Left lung (tissue), 10 donors: ENCODE data around the gene ITPRID1. TPM values are rescaled to one million over a fixed set of nuclear protein-coding genes. Genes with fewer than 3 reads are reported as not detected.

Experiments used
- ATAC-seq: fragments of 200-7000 bp; cut with Tn5 transposase; one replicate; pipeline ENCODE4 v1.9.1; 2020; ENCODE audit warnings: moderate library complexity
- DNase-seq, 4 donors: peaks; one replicate each; pipeline ENCODE4 v3.0.0-alpha.2; 2013 to 2020
- H3K27ac ChIP-seq, 2 donors: fragments of 200-600 bp; sonication (generic) in 1 of 2; one replicate each; pipeline versions ENCODE4 v1.5.0 to v1.8.0; 2020 to 2021
- H3K27me3 ChIP-seq, 2 donors: fragments of 200-600 bp; sonication (generic) in 1 of 2; one replicate each; pipeline versions ENCODE4 v1.5.0 to v1.8.0; 2020 to 2021
- H3K36me3 ChIP-seq, 2 donors: fragments of 200-600 bp; sonication (generic) in 1 of 2; one replicate each; pipeline versions ENCODE4 v1.5.0 to v1.8.0; 2020 to 2021
- H3K4me1 ChIP-seq, 2 donors: fragments of 200-600 bp; one replicate each; pipeline ENCODE4 v1.8.0; 2021
- H3K4me3 ChIP-seq, 2 donors: fragments of 200-600 bp; sonication (generic) in 1 of 2; one replicate each; pipeline versions ENCODE4 v1.5.0 to v1.8.0; 2020 to 2021; ENCODE audit warnings: mild to moderate bottlenecking in 1 of 2
- H3K9me3 ChIP-seq, 2 donors: fragments of 200-600 bp; sonication (generic) in 1 of 2; one replicate each; pipeline versions ENCODE4 v1.5.0 to v1.8.0; 2020 to 2021
- intact Hi-C, 2 donors: fragments of 100-400 bp; cut with DNase I; formaldehyde crosslinking; loops; one replicate each; pipeline versions ENCODE4 v1.11.2 to v1.14.2; 2022
- polyA plus RNA-seq, 6 donors: library from polyadenylated mRNA; unstranded; fragments of 120-200 nt; gene quantifications; one replicate each; pipeline ENCODE4 v1.2.1, GENCODE V29; 2013; ENCODE audit not compliant: insufficient read length in 6 of 6
- total RNA-seq, 2 donors: library from RNA; stranded (reverse); fragmentation: NEBNext Ultra II Directional; extraction: Animal tissue kit (Norgen Biotek cat#: 25700); gene quantifications; one replicate each; pipeline ENCODE4 v1.2.1, GENCODE V29; 2021
- TF ChIP-seq, protein P1 (sequence below), 2 donors: fragments of 200-600 bp; sonication (generic) in 1 of 2; IDR thresholded peaks; one replicate each; pipeline versions ENCODE4 v1.5.0 to v1.8.0; 2021; ENCODE audit warnings: antibody characterized with exemption in 2 of 2
- donor health status: DM: no; HTN: yes; CAD: no.
- donor health status: DM: no; HTN: no; CAD: no.

ITPRID1 gene
- total and polyA plus RNA-seq, 8 donors = 0.04 to 0.60 (median 0.08) TPM; not detected in 4

DNA sequence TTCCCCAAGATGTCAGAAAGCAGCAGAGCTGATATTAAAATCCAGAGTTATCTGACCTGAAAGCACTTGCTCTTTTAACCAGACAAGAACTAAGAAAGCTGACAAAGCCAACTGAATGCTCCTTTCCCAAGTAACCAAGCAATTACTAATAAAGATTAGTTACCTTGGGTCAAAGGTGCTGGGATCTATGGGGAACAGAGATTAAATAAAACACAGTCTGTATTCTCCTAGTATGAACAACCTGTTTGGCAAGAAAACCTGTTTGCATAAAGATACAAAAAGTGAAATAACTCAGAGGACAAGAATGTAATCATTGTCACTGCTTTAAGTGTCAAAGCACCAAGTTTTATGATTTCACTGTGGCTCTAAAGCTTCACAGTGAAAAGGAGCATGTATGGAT, 35.7 kb downstream of the ITPRID1 start:
- DNase-seq (no peak), ATAC-seq (peak; percentile 45)
- intact Hi-C loops = no loop called here
- H3K4me1 ChIP-seq = no peaks in the 10 kb centered on the region
- no peak overlapping the region for H3K4me3 ChIP-seq
- no peaks in the 10 kb centered on the region for H3K27me3 ChIP-seq
- H3K9me3 ChIP-seq = no peaks in the 10 kb centered on the region
- no peaks in the 10 kb centered on the region for H3K36me3 ChIP-seq
- H3K27ac ChIP-seq = no peak overlapping the region
- TF ChIP-seq, protein P1, sequence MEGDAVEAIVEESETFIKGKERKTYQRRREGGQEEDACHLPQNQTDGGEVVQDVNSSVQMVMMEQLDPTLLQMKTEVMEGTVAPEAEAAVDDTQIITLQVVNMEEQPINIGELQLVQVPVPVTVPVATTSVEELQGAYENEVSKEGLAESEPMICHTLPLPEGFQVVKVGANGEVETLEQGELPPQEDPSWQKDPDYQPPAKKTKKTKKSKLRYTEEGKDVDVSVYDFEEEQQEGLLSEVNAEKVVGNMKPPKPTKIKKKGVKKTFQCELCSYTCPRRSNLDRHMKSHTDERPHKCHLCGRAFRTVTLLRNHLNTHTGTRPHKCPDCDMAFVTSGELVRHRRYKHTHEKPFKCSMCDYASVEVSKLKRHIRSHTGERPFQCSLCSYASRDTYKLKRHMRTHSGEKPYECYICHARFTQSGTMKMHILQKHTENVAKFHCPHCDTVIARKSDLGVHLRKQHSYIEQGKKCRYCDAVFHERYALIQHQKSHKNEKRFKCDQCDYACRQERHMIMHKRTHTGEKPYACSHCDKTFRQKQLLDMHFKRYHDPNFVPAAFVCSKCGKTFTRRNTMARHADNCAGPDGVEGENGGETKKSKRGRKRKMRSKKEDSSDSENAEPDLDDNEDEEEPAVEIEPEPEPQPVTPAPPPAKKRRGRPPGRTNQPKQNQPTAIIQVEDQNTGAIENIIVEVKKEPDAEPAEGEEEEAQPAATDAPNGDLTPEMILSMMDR (IDR thresholded peaks at IDR 0.05) = no peak

GRCh38 chr7:31550432-31550831, 36.5 kb downstream of the ITPRID1 start:
- intact Hi-C loops = no loop called here
- Histone ChIP-seq H3K9me3 (no peaks in the 10 kb centered on the region), H3K4me3 (no peak overlapping the region), H3K27ac (no peak overlapping the region), H3K36me3 (no peaks in the 10 kb centered on the region), H3K4me1 (no peaks in the 10 kb centered on the region), H3K27me3 (no peaks in the 10 kb centered on the region)
- ATAC-seq (peak; percentile 28), DNase-seq (no peak)
- TF ChIP-seq, protein P1 (IDR thresholded peaks at IDR 0.05) = no peak

DNA sequence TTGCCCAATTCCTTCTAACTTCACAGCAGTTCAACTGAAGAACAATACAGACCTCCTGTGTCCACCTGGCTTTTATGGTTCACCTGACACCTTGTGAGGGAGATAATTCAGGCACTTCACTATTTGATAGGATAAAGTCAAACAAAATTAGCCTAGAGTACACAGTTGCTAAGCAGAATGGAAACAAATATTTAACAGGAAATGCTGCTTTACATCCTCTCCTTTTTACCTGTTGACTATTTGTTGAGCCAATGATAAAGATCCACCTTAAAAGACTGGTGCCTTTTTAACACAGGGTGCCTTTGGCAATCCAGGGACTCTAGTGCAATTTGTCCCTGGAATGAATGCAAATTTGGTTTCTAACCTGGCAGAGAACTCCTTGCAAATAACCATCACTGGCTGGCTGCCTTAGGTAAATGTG, 39.8 kb downstream of the ITPRID1 start:
- Histone ChIP-seq H3K4me3 (no peak overlapping the region), H3K27me3 (no peaks in the 10 kb centered on the region), H3K9me3 (no peaks in the 10 kb centered on the region), H3K27ac (no peak overlapping the region), H3K36me3 (no peaks in the 10 kb centered on the region), H3K4me1 (no peaks in the 10 kb centered on the region)
- intact Hi-C loops = no loop called here
- DNase-seq (no peak), ATAC-seq (peak; percentile 56)
- TF ChIP-seq, protein P1 (IDR thresholded peaks at IDR 0.05) = no peak

DNA sequence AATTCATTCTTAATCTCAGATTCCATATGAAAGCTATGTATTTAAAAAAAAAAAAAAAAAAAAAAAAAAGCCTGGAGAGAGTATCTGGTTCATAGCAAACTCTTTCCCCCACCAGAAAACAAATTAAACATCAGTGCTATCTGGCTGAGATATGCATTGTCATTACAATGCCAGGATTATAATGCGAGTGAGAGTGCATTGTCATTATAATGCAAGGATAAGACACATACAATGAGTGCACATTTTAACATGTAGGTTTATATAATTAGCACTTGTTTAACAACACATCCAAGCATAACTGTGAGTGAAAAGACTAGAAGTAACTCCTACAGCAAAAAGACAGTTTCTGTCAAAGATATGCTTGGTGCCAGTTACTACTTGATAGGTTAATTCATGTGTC, 48.1 kb downstream of the ITPRID1 start:
- no peak overlapping the region for H3K4me3 ChIP-seq
- intact Hi-C loops = no loop called here
- TF ChIP-seq, protein P1 (IDR thresholded peaks at IDR 0.05) = no peak
- H3K36me3 ChIP-seq = no peaks in the 10 kb centered on the region
- H3K27me3 ChIP-seq = no peaks in the 10 kb centered on the region
- H3K27ac ChIP-seq = no peak overlapping the region
- no peaks in the 10 kb centered on the region for H3K4me1 ChIP-seq
- DNase-seq (no peak), ATAC-seq (no peak)
- no peaks in the 10 kb centered on the region for H3K9me3 ChIP-seq

DNA sequence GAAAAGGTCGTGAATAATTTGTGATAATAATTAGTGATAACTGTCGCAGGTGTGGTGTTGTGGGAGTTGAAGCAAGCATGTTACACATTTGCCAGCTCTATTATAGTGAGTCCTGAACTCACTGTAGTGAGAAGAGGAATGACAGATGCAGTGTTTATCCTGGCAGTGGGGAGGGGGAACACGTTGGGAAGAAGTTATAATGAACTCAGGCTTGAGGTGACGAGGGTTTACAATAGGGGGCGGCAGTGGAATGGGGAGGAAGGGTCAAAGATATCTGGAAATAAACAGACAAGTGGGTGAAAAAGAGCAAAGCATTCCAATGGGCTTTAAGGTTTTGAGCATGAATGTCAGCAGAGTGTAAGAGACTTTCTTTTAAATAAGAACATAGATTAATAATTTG, 49.6 kb downstream of the ITPRID1 start:
- H3K36me3 ChIP-seq = no peaks in the 10 kb centered on the region
- intact Hi-C loops = no loop called here
- no peaks in the 10 kb centered on the region for H3K4me1 ChIP-seq
- H3K4me3 ChIP-seq = no peak overlapping the region
- no peak overlapping the region for H3K27ac ChIP-seq
- H3K27me3 ChIP-seq = no peaks in the 10 kb centered on the region
- TF ChIP-seq, protein P1 (IDR thresholded peaks at IDR 0.05) = no peak
- DNase-seq = no peak
- H3K9me3 ChIP-seq = no peaks in the 10 kb centered on the region
- no peak for ATAC-seq
